Measurements from ENCODE around the gene TMEM106C.

Gene TMEM106C

DNA sequence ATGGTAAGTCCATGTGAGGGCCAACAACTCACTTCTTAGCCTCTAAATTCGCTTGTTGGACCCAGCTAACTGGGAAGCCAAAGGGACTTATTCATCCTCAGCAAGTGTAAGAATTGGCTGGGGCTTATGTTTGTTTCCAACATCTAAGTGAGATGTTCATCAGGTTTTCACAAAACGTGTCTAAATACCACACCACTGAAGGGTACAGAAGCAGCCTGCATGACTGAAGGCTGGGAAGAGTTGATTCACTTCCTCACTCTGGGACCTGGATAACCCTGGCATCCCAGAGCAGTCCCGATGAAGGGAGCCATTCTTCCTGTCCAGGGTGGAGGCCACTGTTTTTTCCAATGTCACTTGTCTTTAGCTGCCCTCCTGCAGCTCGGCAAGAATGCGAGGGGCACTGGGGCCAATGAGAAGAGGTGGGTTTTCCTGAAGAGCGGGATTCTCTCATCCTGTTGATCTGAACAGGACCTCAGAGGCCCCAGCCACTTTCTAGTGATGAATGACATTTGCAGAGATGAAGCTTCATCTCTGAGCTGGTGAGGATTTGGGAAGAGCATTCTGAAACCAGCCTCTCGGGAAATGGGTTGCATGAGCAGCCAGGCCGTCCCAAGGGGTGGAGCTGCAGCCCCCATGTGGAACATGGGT, 53.1 kb downstream of the TMEM106C start:
- no peak for DNase-seq (ENCODE audit: low read depth in 2 of 2)

DNA sequence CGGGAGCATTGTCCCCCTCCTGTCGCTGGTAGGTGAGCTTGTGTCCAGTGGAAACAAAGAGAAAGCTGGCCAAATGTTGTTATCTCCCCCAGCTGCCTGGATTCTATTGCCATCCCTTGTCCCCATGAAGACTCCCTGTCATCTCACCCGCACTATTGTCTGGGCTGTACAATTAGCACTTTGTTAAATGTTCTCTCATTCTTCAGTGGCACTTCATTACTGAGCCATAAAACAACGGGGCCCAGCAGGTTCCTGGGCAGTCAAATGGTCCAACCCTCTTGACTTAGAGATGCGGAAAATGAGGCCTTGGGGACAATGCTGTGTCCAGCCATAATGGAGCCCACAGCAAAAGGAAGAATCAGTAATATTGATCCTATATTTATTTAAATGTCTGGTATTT, 54.1 kb downstream of the TMEM106C start:
- no peak for DNase-seq (ENCODE audit: low read depth in 2 of 2)

DNA sequence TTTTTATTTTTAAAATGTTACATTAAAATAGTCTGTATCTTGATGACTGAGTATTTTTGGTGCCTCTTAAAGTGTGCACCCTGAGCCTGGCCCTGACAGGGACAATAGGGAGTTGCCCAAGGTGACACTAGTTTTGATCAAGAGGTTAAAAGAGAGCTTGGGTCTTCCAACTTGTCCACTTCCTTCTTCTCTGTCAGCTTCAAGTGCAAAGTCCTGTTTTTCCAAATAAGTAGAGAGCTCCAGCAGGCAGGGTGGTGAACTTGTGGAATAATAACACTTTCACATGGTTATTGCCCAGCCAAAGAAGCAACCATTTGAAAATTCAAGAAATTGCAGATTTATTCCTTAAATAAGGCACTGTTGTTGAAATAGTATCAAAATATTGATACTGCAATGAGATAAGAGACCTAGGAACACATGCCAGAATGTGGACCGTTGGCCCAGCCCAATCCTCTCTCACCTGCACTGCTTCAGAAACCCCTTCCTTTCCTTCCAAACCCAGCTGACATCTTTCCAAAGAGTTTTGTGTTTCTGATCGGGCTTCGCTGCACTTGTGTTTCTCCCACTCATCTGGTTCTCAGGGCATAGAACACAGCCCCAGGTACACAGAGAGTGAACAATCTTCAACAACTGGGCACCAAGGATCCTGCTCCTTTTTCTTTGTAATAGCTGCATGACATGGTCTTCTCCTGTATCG, 54.7 kb downstream of the TMEM106C start:
- no peak for DNase-seq (ENCODE audit: low read depth in 2 of 2)

Data from stimulated activated CD8-positive, alpha-beta memory T cell treated with anti-CD3 and anti-CD28 coated beads, Interleukin-2, amount 100 ng/mL, for 48 hours (primary cell).